HG02981 (cell line): ENCODE data around the gene SFTPA2.
"Not testable (repeated sequence)": the region's sequence is repeated elsewhere in the genome, so short reads cannot be mapped to it uniquely, and the experiment has no call there.

ENCODE experiments used
- ATAC-seq: cut with Tn5 transposase; IDR thresholded peaks from one replicate; pipeline ENCODE4 v1.9.1; 2021; ENCODE audit warnings: mild to moderate bottlenecking, moderate library complexity; ENCODE audit not compliant: unreplicated experiment

SFTPA2 gene

GRCh38 chr10:79516532-79517205 is 43.5 kb downstream of the SFTPA2 start:
- ATAC-seq = not testable (repeated sequence)

DNA sequence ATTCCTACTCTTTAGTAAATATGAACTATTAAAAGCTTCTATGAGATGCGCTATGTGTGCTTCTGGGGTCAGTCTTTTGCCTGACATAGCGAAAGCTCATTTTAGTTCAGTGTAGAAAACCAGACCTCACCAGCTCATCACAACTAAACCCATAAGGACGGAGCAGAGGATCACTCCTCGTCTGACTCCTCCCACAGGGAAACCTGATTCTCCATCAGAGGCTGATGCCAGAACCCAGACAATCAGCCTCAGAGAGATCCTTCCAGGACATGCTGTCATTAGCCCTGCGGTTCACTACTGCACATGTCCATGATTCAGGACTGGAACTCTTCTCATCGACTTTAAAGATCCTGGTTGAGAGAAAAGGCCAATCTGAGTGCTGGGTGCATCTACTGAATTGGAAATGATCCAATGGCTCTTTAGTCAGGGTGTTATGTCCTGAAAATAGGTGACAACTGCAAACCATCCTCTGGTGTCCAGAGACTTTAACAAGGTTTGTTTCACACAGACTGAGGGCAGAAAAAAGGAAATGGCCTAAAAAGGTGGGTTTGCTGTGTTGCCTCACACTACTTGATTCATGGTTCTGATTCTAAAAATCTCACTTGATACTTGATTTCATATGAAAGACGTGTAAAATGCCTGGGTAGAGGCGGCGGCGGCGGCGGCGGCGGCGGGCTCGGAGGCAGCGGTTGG is 48.2 kb downstream of the SFTPA2 start, which contains the start of gene EIF5AL1:
EIF5AL1 (plus strand) TSS at position 643 of the 693 bp plus-strand sequence. CDS start 117 bp downstream, outside the sequence.
- not testable (repeated sequence) for ATAC-seq

GRCh38 chr10:79509934-79510508 is 50.2 kb downstream of the SFTPA2 start:
- ATAC-seq = not testable (repeated sequence)

DNA sequence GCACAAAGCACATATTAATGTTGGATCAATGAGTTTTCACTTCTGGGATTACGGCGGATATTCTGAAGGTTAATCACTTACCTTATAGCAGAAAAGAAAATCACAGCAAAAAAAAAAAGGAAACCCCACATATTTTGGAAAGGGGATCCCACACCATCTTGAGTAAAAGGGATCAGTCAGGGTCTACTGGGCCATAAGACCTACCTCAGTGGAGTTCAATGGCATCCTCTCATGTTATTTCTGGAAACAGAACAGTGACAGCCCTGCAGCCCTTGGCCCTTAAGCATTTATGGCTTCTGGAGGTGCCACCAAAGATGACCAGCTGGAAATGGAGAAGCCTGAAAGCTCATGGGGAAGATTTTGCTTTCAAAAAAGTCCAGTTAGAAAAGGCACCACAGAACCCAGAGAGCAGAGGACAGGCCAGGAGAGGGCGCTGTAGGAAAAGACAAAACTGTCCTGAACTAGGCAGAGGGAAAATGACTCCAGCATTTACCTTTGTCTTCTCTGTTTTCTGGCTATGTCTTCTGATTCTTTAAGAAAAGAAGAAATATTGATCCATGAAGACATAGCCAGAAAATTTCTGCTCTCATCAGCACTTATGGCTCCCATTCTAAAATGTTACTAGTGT is 50.8 kb downstream of the SFTPA2 start:
- ATAC-seq = peak; percentile 57

GRCh38 chr10:79508245-79508644 is 52.0 kb downstream of the SFTPA2 start:
- not testable (repeated sequence) for ATAC-seq

- ATAC-seq = no peak
Observed at GRCh38 chr10:79507440-79508167, 52.6 kb downstream of the SFTPA2 start.
